Kidney (tissue), 14 donors: Measurements from ENCODE around the gene RND2. TPM values are rescaled to one million over a fixed set of nuclear protein-coding genes. Genes with fewer than 3 reads are reported as not detected.
"Not testable (repeated sequence)": the region's sequence is repeated elsewhere in the genome, so short reads cannot be mapped to it uniquely, and the experiment has no call there.

Experiments used
- DNase-seq, 5 donors: peaks; one replicate each; pipeline ENCODE4 v3.0.0-alpha.2; 2013 to 2020
- FAIRE-seq: peaks from 2 replicates; lab custom pipeline; 2012; peaks lifted over from hg19 to GRCh38; lab: Jason Lieb, UNC
- H3K27ac ChIP-seq, 2 donors: one replicate each; pipeline ENCODE4 v1.7.0; 2013; ENCODE audit warnings: low read depth in 2 of 2, low read length in 2 of 2, inconsistent platforms in 1 of 2
- H3K27me3 ChIP-seq: one replicate; pipeline ENCODE4 v1.7.1; 2013; ENCODE audit warnings: low read length, inconsistent platforms; ENCODE audit not compliant: control insufficient read depth, insufficient read depth
- H3K36me3 ChIP-seq, 3 donors: one replicate each; pipeline versions ENCODE4 v1.7.0 to v1.7.1; 2013; ENCODE audit warnings: low read length in 3 of 3, control low read depth in 1 of 3, inconsistent platforms in 1 of 3; ENCODE audit not compliant: insufficient read depth in 3 of 3, control insufficient read depth in 2 of 3
- H3K4me1 ChIP-seq, 3 donors: one replicate each; pipeline versions ENCODE4 v1.7.0 to v1.7.1; 2013; ENCODE audit warnings: low read length in 3 of 3, inconsistent platforms in 1 of 3, low read depth in 1 of 3; ENCODE audit not compliant: control insufficient read depth in 2 of 3, insufficient read depth in 2 of 3
- H3K4me3 ChIP-seq, 3 donors: one replicate each; pipeline versions ENCODE4 v1.7.0 to v1.8.1; 2013; ENCODE audit warnings: low read length in 3 of 3, control low read depth in 1 of 3, inconsistent platforms in 1 of 3
- H3K9ac ChIP-seq, 3 donors: one replicate each; pipeline versions ENCODE4 v1.7.0 to v1.7.1; 2013; ENCODE audit warnings: low read length in 3 of 3, control low read depth in 1 of 3, inconsistent platforms in 1 of 3
- H3K9me3 ChIP-seq, 3 donors: one replicate each; pipeline versions ENCODE4 v1.7.0 to v1.7.1; 2013; ENCODE audit warnings: low read length in 3 of 3, control low read depth in 1 of 3, inconsistent platforms in 1 of 3; ENCODE audit not compliant: control insufficient read depth in 2 of 3, insufficient read depth in 1 of 3
- intact Hi-C: fragments of 100-400 bp; cut with DNase I; formaldehyde crosslinking; loops from one replicate; pipeline ENCODE4 v1.11.1; 2022
- polyA plus RNA-seq: library from polyadenylated mRNA; stranded (reverse); fragments of 350-450 nt; fragmentation: Illumina TruSeq; extraction: RNeasy Lipid Tissue Mini Kit (QIAGEN cat#74804); gene quantifications from one replicate; pipeline ENCODE4 v1.2.3, GENCODE V29; 2014; ENCODE audit warnings: low read depth, low replicate concordance; ENCODE audit not compliant: insufficient read depth
- total RNA-seq: library from RNA; stranded (reverse); fragmentation: NEBNext Ultra II Directional; extraction: Animal tissue kit (Norgen Biotek cat#: 25700); gene quantifications from one replicate; pipeline ENCODE4 v1.2.1, GENCODE V29; 2021
- TF ChIP-seq, protein P1 (sequence below): IDR thresholded peaks from 3 replicates; pipeline ENCODE4 v1.5.1; 2012; ENCODE audit warnings: mild to moderate bottlenecking, moderate library complexity, borderline replicate concordance; ENCODE audit not compliant: insufficient read depth; ENCODE audit errors: extremely low read depth
- donor health status: control.
- donor health status: control.
- donor health status: control.
- donor health status: control.
- donor health status: control.
- donor health status: DM: yes; HTN: yes; CAD: no.
- donor health status: Normal renal cell carcinoma (clear cell type).

Gene RND2
- total and polyA plus RNA-seq, 2 donors from 2014 or later = 0.63 to 2.3 TPM

DNA sequence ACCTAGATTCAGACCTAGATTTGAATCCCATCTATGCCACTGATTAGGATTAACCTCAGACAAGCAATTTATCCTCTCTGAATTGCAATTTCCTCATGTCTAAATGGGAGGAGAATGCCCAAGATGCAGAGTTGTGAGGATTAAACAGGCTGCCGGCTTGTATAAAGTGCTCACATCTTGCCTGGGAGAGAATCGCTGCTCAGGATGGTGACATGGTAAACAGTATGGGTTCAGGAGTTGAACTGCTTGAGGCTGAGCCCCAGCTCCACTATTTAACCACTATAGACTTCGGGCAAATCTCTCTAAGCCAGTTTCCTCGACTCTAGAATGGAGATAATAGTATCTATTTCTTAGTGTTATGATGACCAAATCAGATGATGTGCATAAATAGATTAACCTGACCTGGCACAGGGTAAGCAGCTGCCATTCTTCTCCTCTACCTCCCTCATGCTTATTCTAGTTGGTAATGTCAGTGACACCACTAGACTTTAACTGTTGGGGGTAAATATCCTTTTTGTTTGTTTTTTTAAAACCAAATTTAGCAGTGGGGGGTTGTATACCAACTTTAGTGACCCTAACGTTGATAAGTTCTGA, 27.5 kb upstream of the RND2 start:
- intact Hi-C loops = no loop called here
- Histone ChIP-seq H3K9me3 (no peaks in the 10 kb centered on the region), H3K4me1 (peaks cover 6 to 12% (median 12%) of the 10 kb centered on the region in 3 donors), H3K36me3 (peaks cover 10 to 29% (median 11%) of the 10 kb centered on the region in 3 donors), H3K4me3 (peak overlapping the region; percentile 35 to 73 (median 52)), H3K27ac (peak overlapping the region in 1 of 2 donors; percentile 49), H3K9ac (peak overlapping the region; percentile 17 to 64 (median 34)), H3K27me3 (no peaks in the 10 kb centered on the region)
- DNase-seq (no peak), FAIRE-seq (no peak)
- TF ChIP-seq, protein P1, sequence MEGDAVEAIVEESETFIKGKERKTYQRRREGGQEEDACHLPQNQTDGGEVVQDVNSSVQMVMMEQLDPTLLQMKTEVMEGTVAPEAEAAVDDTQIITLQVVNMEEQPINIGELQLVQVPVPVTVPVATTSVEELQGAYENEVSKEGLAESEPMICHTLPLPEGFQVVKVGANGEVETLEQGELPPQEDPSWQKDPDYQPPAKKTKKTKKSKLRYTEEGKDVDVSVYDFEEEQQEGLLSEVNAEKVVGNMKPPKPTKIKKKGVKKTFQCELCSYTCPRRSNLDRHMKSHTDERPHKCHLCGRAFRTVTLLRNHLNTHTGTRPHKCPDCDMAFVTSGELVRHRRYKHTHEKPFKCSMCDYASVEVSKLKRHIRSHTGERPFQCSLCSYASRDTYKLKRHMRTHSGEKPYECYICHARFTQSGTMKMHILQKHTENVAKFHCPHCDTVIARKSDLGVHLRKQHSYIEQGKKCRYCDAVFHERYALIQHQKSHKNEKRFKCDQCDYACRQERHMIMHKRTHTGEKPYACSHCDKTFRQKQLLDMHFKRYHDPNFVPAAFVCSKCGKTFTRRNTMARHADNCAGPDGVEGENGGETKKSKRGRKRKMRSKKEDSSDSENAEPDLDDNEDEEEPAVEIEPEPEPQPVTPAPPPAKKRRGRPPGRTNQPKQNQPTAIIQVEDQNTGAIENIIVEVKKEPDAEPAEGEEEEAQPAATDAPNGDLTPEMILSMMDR = no peak

DNA sequence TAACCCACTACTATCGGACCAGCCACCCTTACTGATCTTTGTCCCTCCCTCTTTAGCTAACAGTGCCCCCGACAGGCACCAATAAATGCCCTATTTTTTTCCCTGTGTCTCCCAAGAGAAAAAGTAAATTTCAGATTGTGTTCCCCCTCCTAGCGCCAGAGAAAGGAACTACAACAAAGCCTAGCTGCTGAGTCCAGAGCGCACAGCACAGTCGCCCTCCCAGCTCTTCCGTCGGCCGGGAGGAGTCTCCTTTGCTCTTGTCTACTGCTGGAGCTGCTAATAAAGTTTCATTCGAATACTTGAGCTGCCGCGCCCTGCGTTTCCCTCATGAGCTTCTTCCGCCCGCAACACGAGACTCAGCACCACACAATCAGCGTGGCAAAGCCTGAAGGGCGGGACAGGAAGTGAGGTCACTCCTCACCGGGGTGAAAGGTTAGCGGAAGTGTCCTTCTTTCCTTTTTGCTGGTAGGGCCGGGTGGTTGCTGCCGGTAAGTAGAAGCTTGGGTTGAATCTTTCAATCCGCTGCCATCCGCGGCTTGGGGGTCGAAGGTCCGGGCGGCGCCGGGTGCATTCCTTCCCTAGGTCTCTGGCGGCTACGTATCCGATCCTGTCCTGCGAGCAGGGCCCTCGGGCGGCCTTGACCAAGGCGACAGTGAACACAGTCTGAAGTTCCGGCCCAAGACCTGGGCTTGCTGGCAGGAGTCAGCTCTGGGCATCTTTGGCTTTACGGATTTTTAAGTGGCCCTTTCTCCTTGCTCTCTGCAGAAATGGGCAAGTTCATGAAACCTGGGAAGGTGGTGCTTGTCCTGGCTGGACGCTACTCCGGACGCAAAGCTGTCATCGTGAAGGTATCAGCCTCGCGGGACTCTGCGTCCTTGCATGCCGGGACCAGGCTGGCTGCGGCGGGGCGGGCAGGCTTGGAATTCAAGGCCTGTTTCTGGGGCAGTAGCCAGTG, 26.8 kb upstream of the RND2 start, which contains the start of gene RPL27:
TSS of gene RPL27 (plus strand) at position 436 of the 955 bp plus-strand sequence. CDS start at position 768, 332 bp downstream.
- Histone ChIP-seq H3K9me3 (no peaks in the 10 kb centered on the region), H3K9ac (peak within 1 kb of the TSS; percentile 70 to 96 (median 94)), H3K4me1 (peaks cover 6 to 12% (median 12%) of the 10 kb centered on the region in 3 donors), H3K27ac (peak within 1 kb of the TSS; percentile 71 to 85), H3K27me3 (no peaks in the 10 kb centered on the region), H3K4me3 (peak within 1 kb of the TSS; percentile 73 to 96 (median 79)), H3K36me3 (peaks cover 6 to 34% (median 9%) of the 10 kb centered on the region in 3 donors)
- TF ChIP-seq, protein P1 = peak; percentile 91
- DNase-seq (peak; percentile 99 to 100 (median 99)), FAIRE-seq (peak; percentile 98)
- intact Hi-C loops = no loop called here

DNA sequence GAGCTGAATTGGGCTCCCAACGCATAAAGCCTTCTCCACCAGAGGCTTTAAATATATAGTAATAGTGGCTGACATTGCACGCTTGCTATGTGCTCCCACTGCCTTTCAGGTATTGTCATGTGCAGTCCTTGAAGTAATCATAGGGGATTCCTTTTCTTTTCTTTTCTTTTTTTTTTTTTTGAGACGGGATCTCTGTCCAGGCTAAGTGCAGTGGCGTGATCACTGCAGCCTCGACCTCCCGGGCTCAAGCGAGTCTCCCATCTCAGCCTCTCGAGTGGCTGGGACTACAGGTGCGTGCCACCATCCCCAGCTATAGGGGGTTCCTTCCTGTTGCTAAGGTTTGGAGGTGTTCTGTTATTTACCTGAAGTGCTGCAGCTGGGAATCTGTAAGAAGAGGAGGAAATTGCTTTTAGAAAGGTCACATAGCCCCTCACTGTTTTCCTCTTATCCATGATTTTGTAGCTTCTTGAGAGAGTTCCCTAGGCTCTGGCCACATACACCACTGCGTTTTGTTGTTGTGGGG, 26.0 kb upstream of the RND2 start:
- Histone ChIP-seq H3K36me3 (peaks cover 12 to 34% (median 12%) of the 10 kb centered on the region in 3 donors), H3K27ac (peak overlapping the region; percentile 71 to 85), H3K4me1 (peaks cover 6 to 12% (median 12%) of the 10 kb centered on the region in 3 donors), H3K27me3 (no peaks in the 10 kb centered on the region), H3K9me3 (no peaks in the 10 kb centered on the region), H3K9ac (peak overlapping the region; percentile 70 to 96 (median 94)), H3K4me3 (peak overlapping the region; percentile 73 to 96 (median 79))
- TF ChIP-seq, protein P1 = no peak
- no peak for FAIRE-seq
- no peak for DNase-seq
- intact Hi-C loops = no loop called here

DNA sequence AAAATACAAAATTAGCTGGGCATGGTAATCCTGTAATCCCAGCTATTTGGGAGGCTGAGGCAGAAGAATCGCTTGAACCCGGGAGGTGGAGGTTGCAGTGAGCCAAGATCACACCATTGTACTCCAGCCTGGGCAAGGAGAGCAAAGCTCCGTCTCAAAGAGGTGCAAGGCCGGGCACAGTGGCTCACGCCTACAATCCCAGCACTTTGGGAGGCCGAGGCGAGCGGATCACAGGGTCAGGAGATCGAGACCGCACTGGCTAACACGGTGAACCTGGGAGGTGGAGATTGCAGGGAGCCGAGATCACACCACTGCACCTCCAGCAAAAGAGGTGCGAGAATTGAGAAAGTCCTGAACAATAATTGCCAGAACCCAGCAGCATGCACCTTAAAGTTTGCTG, 24.1 kb upstream of the RND2 start:
- intact Hi-C loops, H3K9me3 ChIP-seq, FAIRE-seq, H3K9ac ChIP-seq, H3K27me3 ChIP-seq, H3K4me3 ChIP-seq, H3K27ac ChIP-seq, DNase-seq: not testable (repeated sequence)
- peaks cover 12 to 30% (median 12%) of the 10 kb centered on the region in 3 donors for H3K36me3 ChIP-seq
- H3K4me1 ChIP-seq = peaks cover 6 to 12% (median 12%) of the 10 kb centered on the region in 3 donors
